ENCODE data around the gene SH3D19. TPM values are rescaled to one million over a fixed set of nuclear protein-coding genes. Genes with fewer than 3 reads are reported as not detected.

SH3D19 gene
- polyA plus RNA-seq, 2 of the 4 experiments (the other 2 are of a cell fraction) = 15.3 to 22.9 TPM

DNA sequence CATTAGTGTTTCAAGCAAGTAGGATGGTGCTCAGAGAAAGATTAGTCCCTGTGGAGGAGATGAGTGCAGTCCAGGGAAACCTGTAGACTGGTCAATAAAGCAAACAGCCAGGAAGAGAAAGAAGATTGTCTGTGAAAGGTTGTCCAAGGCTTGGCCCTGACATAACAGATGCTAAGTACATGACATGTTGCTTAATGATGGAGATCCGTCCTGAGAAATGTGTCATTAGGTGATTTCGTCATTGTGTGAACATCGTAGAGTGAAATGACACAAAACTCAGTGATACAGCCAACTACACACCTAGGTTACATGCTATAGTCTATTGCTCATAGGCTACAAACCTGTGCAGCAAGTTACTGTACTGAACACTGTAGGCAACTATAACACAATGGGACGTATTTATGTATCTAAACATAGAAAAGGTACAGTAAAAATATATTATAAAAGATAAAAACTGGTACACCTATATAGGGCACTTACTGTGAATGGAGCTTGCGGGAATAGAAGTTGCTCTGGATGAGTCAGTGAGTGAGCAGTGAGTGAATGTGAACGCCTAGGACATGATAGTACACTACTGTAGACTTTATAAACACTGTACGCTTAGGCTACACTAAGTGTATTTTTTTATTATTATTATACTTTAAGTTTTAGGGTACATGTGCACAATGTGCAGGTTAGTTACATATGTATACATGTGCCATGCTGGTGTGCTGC lies 57.4 kb downstream of the SH3D19 start:
- Histone ChIP-seq H3K4me2 (no peak overlapping the region), H3K27ac (no peak overlapping the region), H3K4me3 (no peak overlapping the region), H3K4me1 (peaks cover 6% of the 10 kb centered on the region; the same call in 1 of the 3 replicates), H3K9me3 (no peaks in the 10 kb centered on the region)
- DNase-seq (ENCODE audit: low read depth in 1 of 2, low spot score in 1 of 2) (no peak), FAIRE-seq (no peak), ATAC-seq (no peak)
- ChIA-PET POLR2A (no interaction called here), CTCF (no interaction called here)
- TF ChIP-seq RCOR1 (IDR thresholded peaks at IDR 0.05; ENCODE audit: low read depth, low read length) (no peak), TFCP2L1 (CRISPR knock-in tag; IDR thresholded peaks at IDR 0.05) (no peak), EHMT2 (IDR thresholded peaks at IDR 0.05; ENCODE audit: low read depth) (no peak), TP53 (CRISPR knock-in tag; IDR thresholded peaks at IDR 0.05) (no peak), HDAC2 (IDR thresholded peaks at IDR 0.05) (no peak), SMC3 (IDR thresholded peaks at IDR 0.05) (no peak), FOXS1 (CRISPR knock-in tag; IDR thresholded peaks at IDR 0.05) (no peak), CBX8 (IDR thresholded peaks at IDR 0.05) (no peak), EHF (CRISPR knock-in tag; IDR thresholded peaks at IDR 0.05) (no peak), POLR2A (IDR thresholded peaks at IDR 0.05; ENCODE audit: low read length) (no peak), ZSCAN20 (CRISPR knock-in tag; IDR thresholded peaks at IDR 0.05) (no peak), JUN (IDR thresholded peaks at IDR 0.05) (no peak), CBX2 (IDR thresholded peaks at IDR 0.05; ENCODE audit: borderline replicate concordance, low read depth) (no peak)
- TF ChIP-seq, protein P1, sequence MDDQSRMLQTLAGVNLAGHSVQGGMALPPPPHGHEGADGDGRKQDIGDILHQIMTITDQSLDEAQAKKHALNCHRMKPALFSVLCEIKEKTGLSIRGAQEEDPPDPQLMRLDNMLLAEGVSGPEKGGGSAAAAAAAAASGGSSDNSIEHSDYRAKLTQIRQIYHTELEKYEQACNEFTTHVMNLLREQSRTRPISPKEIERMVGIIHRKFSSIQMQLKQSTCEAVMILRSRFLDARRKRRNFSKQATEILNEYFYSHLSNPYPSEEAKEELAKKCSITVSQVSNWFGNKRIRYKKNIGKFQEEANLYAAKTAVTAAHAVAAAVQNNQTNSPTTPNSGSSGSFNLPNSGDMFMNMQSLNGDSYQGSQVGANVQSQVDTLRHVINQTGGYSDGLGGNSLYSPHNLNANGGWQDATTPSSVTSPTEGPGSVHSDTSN (IDR thresholded peaks at IDR 0.05) = no peak
- TF ChIP-seq, protein P2, sequence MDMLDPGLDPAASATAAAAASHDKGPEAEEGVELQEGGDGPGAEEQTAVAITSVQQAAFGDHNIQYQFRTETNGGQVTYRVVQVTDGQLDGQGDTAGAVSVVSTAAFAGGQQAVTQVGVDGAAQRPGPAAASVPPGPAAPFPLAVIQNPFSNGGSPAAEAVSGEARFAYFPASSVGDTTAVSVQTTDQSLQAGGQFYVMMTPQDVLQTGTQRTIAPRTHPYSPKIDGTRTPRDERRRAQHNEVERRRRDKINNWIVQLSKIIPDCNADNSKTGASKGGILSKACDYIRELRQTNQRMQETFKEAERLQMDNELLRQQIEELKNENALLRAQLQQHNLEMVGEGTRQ (IDR thresholded peaks at IDR 0.05) = no peak
- TF ChIP-seq, protein P3, sequence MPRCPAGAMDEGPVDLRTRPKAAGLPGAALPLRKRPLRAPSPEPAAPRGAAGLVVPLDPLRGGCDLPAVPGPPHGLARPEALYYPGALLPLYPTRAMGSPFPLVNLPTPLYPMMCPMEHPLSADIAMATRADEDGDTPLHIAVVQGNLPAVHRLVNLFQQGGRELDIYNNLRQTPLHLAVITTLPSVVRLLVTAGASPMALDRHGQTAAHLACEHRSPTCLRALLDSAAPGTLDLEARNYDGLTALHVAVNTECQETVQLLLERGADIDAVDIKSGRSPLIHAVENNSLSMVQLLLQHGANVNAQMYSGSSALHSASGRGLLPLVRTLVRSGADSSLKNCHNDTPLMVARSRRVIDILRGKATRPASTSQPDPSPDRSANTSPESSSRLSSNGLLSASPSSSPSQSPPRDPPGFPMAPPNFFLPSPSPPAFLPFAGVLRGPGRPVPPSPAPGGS (IDR thresholded peaks at IDR 0.05) = no peak
- TF ChIP-seq, protein P4, sequence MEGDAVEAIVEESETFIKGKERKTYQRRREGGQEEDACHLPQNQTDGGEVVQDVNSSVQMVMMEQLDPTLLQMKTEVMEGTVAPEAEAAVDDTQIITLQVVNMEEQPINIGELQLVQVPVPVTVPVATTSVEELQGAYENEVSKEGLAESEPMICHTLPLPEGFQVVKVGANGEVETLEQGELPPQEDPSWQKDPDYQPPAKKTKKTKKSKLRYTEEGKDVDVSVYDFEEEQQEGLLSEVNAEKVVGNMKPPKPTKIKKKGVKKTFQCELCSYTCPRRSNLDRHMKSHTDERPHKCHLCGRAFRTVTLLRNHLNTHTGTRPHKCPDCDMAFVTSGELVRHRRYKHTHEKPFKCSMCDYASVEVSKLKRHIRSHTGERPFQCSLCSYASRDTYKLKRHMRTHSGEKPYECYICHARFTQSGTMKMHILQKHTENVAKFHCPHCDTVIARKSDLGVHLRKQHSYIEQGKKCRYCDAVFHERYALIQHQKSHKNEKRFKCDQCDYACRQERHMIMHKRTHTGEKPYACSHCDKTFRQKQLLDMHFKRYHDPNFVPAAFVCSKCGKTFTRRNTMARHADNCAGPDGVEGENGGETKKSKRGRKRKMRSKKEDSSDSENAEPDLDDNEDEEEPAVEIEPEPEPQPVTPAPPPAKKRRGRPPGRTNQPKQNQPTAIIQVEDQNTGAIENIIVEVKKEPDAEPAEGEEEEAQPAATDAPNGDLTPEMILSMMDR (IDR thresholded peaks at IDR 0.05) = no peak
- 79% methylated on average over 7 of the region's 7 CpGs for WGBS (ENCODE audit: missing lambda C conversion rate)

DNA sequence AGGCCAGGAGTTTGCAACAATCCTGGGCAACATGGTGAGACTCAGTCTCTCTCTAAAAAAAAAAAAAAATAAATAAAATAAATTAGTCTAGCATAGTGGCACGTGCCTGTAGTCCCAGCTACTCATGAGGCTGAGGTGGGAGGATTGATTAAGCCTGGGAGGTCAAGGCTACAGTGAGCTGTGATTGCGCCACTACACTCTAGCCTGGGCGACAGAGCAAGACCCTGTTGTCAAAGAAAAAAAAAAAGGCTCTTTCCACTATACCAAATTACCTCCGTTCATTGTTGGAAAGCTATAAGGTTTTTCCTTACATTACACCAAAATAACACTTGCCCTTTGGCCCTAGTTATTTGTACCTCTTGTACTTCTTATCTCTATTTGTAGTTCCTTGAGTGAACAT lies 58.3 kb downstream of the SH3D19 start:
- 87% methylated on average over 4 of the region's 4 CpGs for WGBS (ENCODE audit: missing lambda C conversion rate)
- Histone ChIP-seq H3K9me3 (no peaks in the 10 kb centered on the region), H3K4me3 (no peak overlapping the region), H3K4me2 (no peak overlapping the region), H3K27ac (no peak overlapping the region), H3K4me1 (peaks cover 6% of the 10 kb centered on the region; the same call in 1 of the 3 replicates)
- CTCF ChIA-PET = interaction anchor here (0.5 to 2.4 kb wide), 2 partner anchors 10 to 103 kb away, joined by 3 to 12 read pairs; partner anchors contain the start of gene PRSS48
- FAIRE-seq = no peak
- DNase-seq (ENCODE audit: low read depth in 1 of 2, low spot score in 1 of 2) = no peak
- no peak for ATAC-seq
- POLR2A ChIA-PET = no interaction called here
- TF ChIP-seq RCOR1 (IDR thresholded peaks at IDR 0.05; ENCODE audit: low read depth, low read length) = no peak
- TF ChIP-seq RNF2 (IDR thresholded peaks at IDR 0.05; ENCODE audit: borderline replicate concordance, low read depth) = no peak
- TF ChIP-seq, protein P1 (IDR thresholded peaks at IDR 0.05) = no peak
- TF ChIP-seq RFX5 (IDR thresholded peaks at IDR 0.05) = no peak
- no peak for TF ChIP-seq HEYL (CRISPR knock-in tag; IDR thresholded peaks at IDR 0.05)
- TF ChIP-seq HOXB13 (CRISPR knock-in tag; IDR thresholded peaks at IDR 0.05; ENCODE audit: low read depth) = no peak
- no peak for TF ChIP-seq ESRRA (IDR thresholded peaks at IDR 0.05; ENCODE audit: borderline replicate concordance, low read length)
- no peak for TF ChIP-seq NFE2L2 (conservative IDR thresholded peaks at IDR 0.05; ENCODE audit: low read length)
- TF ChIP-seq EHMT2 (IDR thresholded peaks at IDR 0.05; ENCODE audit: low read depth) = no peak
- TF ChIP-seq KDM5A (IDR thresholded peaks at IDR 0.05) = no peak
- no peak for TF ChIP-seq FOSL2 (IDR thresholded peaks at IDR 0.05)
- TF ChIP-seq FOSL2 (CRISPR knock-in tag; IDR thresholded peaks at IDR 0.05) = no peak
- TF ChIP-seq, protein P5, sequence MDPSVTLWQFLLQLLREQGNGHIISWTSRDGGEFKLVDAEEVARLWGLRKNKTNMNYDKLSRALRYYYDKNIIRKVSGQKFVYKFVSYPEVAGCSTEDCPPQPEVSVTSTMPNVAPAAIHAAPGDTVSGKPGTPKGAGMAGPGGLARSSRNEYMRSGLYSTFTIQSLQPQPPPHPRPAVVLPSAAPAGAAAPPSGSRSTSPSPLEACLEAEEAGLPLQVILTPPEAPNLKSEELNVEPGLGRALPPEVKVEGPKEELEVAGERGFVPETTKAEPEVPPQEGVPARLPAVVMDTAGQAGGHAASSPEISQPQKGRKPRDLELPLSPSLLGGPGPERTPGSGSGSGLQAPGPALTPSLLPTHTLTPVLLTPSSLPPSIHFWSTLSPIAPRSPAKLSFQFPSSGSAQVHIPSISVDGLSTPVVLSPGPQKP (IDR thresholded peaks at IDR 0.05; ENCODE audit: low read depth, low read length) = no peak
- TF ChIP-seq JUN (IDR thresholded peaks at IDR 0.05) = no peak

Measured in A549 (cell line).